ENCODE data around the gene RTN1. TPM values are rescaled to one million over a fixed set of nuclear protein-coding genes. Genes with fewer than 3 reads are reported as not detected.
A peak's percentile ranks its signal among the peaks of the same experiment; 100 is the strongest.

Gene RTN1
- total RNA-seq, 1 experiment from 2014 or later = 1.1 TPM

GRCh38 chr14:59771577-59771976 lies 99.0 kb downstream of the RTN1 start (continued):
- TF ChIP-seq ATF3 (CRISPR knock-in tag; conservative IDR thresholded peaks at IDR 0.05) = no peak

- H3K4me3 Mint-ChIP-seq = no peak overlapping the region
- no peak for DNase-seq (ENCODE audit: low spot score)
- H3K27me3 Mint-ChIP-seq (ENCODE audit: low read depth) = no peaks in the 10 kb centered on the region
- ATAC-seq = peak; percentile 39; the same call in 1 of the 2 replicates
- peaks cover 16% of the 10 kb centered on the region for H3K4me1 Mint-ChIP-seq
- ChIA-PET CTCF (no interaction called here), POLR2A (no interaction called here)
- H3K36me3 Mint-ChIP-seq = no peaks in the 10 kb centered on the region
- H3K9me3 Mint-ChIP-seq = no peaks in the 10 kb centered on the region
- TF ChIP-seq NR2C2 (CRISPR knock-in tag; IDR thresholded peaks at IDR 0.05) (no peak), MAX (CRISPR knock-in tag; IDR thresholded peaks at IDR 0.05) (no peak)
- peak overlapping the region; percentile 39; the same call in 1 of the 2 replicates for H3K27ac Mint-ChIP-seq
Measured at GRCh38 chr14:59769586-59769985, 101.0 kb downstream of the RTN1 start.

- DNase-seq (ENCODE audit: low spot score) (no peak), ATAC-seq (no peak)
- no peak overlapping the region for H3K27ac Mint-ChIP-seq
- H3K4me3 Mint-ChIP-seq = no peak overlapping the region
- peaks cover 16% of the 10 kb centered on the region for H3K4me1 Mint-ChIP-seq
- ChIA-PET CTCF (no interaction called here), POLR2A (no interaction called here)
- H3K36me3 Mint-ChIP-seq = no peaks in the 10 kb centered on the region
- H3K9me3 Mint-ChIP-seq = no peaks in the 10 kb centered on the region
- H3K27me3 Mint-ChIP-seq (ENCODE audit: low read depth) = no peaks in the 10 kb centered on the region
- no peak for TF ChIP-seq MLX (CRISPR knock-in tag; IDR thresholded peaks at IDR 0.05)
- TF ChIP-seq E2F5 (CRISPR knock-in tag; IDR thresholded peaks at IDR 0.05) = no peak
- TF ChIP-seq SMAD4 (CRISPR knock-in tag; IDR thresholded peaks at IDR 0.05) = no peak
- no peak for TF ChIP-seq NFATC4 (CRISPR knock-in tag; IDR thresholded peaks at IDR 0.05)
- no peak for TF ChIP-seq NFE2L1 (CRISPR knock-in tag; IDR thresholded peaks at IDR 0.05)
- no peak for TF ChIP-seq IRF2 (CRISPR knock-in tag; IDR thresholded peaks at IDR 0.05; ENCODE audit: borderline replicate concordance, low read depth)
- TF ChIP-seq ZBTB21 (CRISPR knock-in tag; IDR thresholded peaks at IDR 0.05; ENCODE audit: borderline replicate concordance) = no peak
- TF ChIP-seq ZNF671 (CRISPR knock-in tag; IDR thresholded peaks at IDR 0.05) = no peak
- TF ChIP-seq ATF1 (CRISPR knock-in tag; IDR thresholded peaks at IDR 0.05) = no peak
- TF ChIP-seq TEAD1 (CRISPR knock-in tag; IDR thresholded peaks at IDR 0.05) = no peak
- no peak for TF ChIP-seq ZNF425 (CRISPR knock-in tag; conservative IDR thresholded peaks at IDR 0.05)
- no peak for TF ChIP-seq AFF4 (CRISPR knock-in tag; IDR thresholded peaks at IDR 0.05; ENCODE audit: borderline replicate concordance)
- no peak for TF ChIP-seq FOXJ3 (CRISPR knock-in tag; IDR thresholded peaks at IDR 0.05; ENCODE audit: borderline replicate concordance)
Measured at GRCh38 chr14:59768855-59769375, 101.7 kb downstream of the RTN1 start.

Data from WTC11 (cell line).